ENCODE results near the gene FAM217B.

FAM217B gene

GRCh38 chr20:59937150-59937549 is 3.0 kb upstream of the FAM217B start:
- no peak for TF ChIP-seq CTCF (IDR thresholded peaks at IDR 0.05; ENCODE audit: low read depth, low read length, missing control alignments)
- H3K4me3 ChIP-seq (ENCODE audit: low read depth, low read length), result no peak overlapping the region
- no peak for DNase-seq (ENCODE audit: low read depth)

- DNase-seq (ENCODE audit: low read depth), result no peak
- TF ChIP-seq CTCF (IDR thresholded peaks at IDR 0.05; ENCODE audit: low read depth, low read length, missing control alignments), result no peak
- H3K4me3 ChIP-seq (ENCODE audit: low read depth, low read length), result no peak overlapping the region
Measured at GRCh38 chr20:59938221-59938620, 2.0 kb upstream of the FAM217B start.

GRCh38 chr20:59938696-59939051 is 1.5 kb upstream of the FAM217B start:
- no peak for DNase-seq (ENCODE audit: low read depth)
- TF ChIP-seq CTCF (IDR thresholded peaks at IDR 0.05; ENCODE audit: low read depth, low read length, missing control alignments), result no peak
- H3K4me3 ChIP-seq (ENCODE audit: low read depth, low read length), result no peak overlapping the region

- no peak for TF ChIP-seq CTCF (IDR thresholded peaks at IDR 0.05; ENCODE audit: low read depth, low read length, missing control alignments)
- H3K4me3 ChIP-seq (ENCODE audit: low read depth, low read length), result peak overlapping the region; percentile 73
- no peak for DNase-seq (ENCODE audit: low read depth)
Measured at GRCh38 chr20:59939052-59939878, 924 bp upstream of the FAM217B start.

- no peak for DNase-seq (ENCODE audit: low read depth)
- H3K4me3 ChIP-seq (ENCODE audit: low read depth, low read length), result peak overlapping the region; percentile 73
- TF ChIP-seq CTCF (IDR thresholded peaks at IDR 0.05; ENCODE audit: low read depth, low read length, missing control alignments), result no peak
Measured at GRCh38 chr20:59939879-59940128, 385 bp upstream of the FAM217B start.

- no peak for TF ChIP-seq CTCF (IDR thresholded peaks at IDR 0.05; ENCODE audit: low read depth, low read length, missing control alignments)
- no peak for DNase-seq (ENCODE audit: low read depth)
- H3K4me3 ChIP-seq (ENCODE audit: low read depth, low read length), result peak overlapping the region; percentile 73
Measured at GRCh38 chr20:59940956-59941294, 736 bp downstream of the FAM217B start.

GRCh38 chr20:59942245-59942644 is 2.1 kb downstream of the FAM217B start:
- no peak for DNase-seq (ENCODE audit: low read depth)
- H3K4me3 ChIP-seq (ENCODE audit: low read depth, low read length), result no peak overlapping the region
- no peak for TF ChIP-seq CTCF (IDR thresholded peaks at IDR 0.05; ENCODE audit: low read depth, low read length, missing control alignments)
